Panc1 (cell line): ENCODE data around the gene COL16A1. TPM values are rescaled to one million over a fixed set of nuclear protein-coding genes. Genes with fewer than 3 reads are reported as not detected.

Experiments
- ATAC-seq: fragments of 200-7000 bp; cut with Tn5 transposase; 2 replicates; pipeline ENCODE4 v1.9.1; 2020; ENCODE audit warnings: mild to moderate bottlenecking, moderate library complexity
- Bru-seq: library from RNA; stranded (reverse); fragments of 400-500 nt; gene quantifications from one replicate; lab custom pipeline; 2021; lab: Mats Ljungman, UMichigan
- BruChase-seq, 2 experiments: library from RNA; stranded (reverse); fragments of 400-500 nt; gene quantifications; one replicate each; lab custom pipeline; 2021; lab: Mats Ljungman, UMichigan
- BruUV-seq: library from RNA; stranded (reverse); fragments of 400-500 nt; replicated peaks from 2 replicates; lab custom pipeline; 2021; lab: Mats Ljungman, UMichigan
- CTCF ChIA-PET: fragments of 300-600 bp; sonication (Branson Sonifier 250); formaldehyde crosslinking; loops from one replicate; lab custom pipeline; 2022; ENCODE audit warnings: antibody characterized with exemption; lab: Charles Lee
- POLR2A ChIA-PET: fragments of 300-600 bp; sonication (Branson Sonifier 250); formaldehyde crosslinking; loops from one replicate; lab custom pipeline; 2022; ENCODE audit warnings: antibody characterized with exemption; lab: Charles Lee
- DNase-seq: peaks from one replicate; pipeline ENCODE4 v3.0.0-alpha.2; 2010; ENCODE audit warnings: low read depth, low spot score
- H3K27ac ChIP-seq: 2 replicates; pipeline ENCODE4 v1.5.1; 2011; ENCODE audit warnings: mild to moderate bottlenecking, low read length, inconsistent platforms
- H3K27me3 ChIP-seq: fragments of 200-500 bp; sonication (Bioruptor generic); 2 replicates; pipeline ENCODE4 v1.6.0; 2014; ENCODE audit warnings: low read length, inconsistent platforms; ENCODE audit not compliant: control insufficient read depth, insufficient read depth
- H3K36me3 ChIP-seq: fragments of 200-500 bp; sonication (Bioruptor generic); 2 replicates; pipeline ENCODE4 v1.5.1; 2014; ENCODE audit warnings: inconsistent platforms, mild to moderate bottlenecking, low read length, moderate library complexity; ENCODE audit not compliant: control insufficient read depth, insufficient read depth
- H3K4me1 ChIP-seq: 2 replicates; pipeline ENCODE4 v1.5.1; 2011; ENCODE audit warnings: inconsistent platforms, mild to moderate bottlenecking, low read length, moderate library complexity; ENCODE audit not compliant: control insufficient read depth, insufficient read depth
- H3K4me3 ChIP-seq, 2 experiments: 2 replicates each; pipeline ENCODE4 v1.5.1; 2011 to 2012; ENCODE audit warnings: low read depth in 2 of 2, low read length in 2 of 2, mild to moderate bottlenecking in 2 of 2, inconsistent platforms in 1 of 2, moderate library complexity in 1 of 2
- H3K9me3 ChIP-seq: fragments of 200-500 bp; sonication (Bioruptor generic); 2 replicates; pipeline ENCODE4 v1.5.1; 2014; ENCODE audit warnings: low read depth, mild to moderate bottlenecking, inconsistent platforms, low read length, moderate library complexity; ENCODE audit not compliant: control insufficient read depth, insufficient read depth
- CTCF ChIP-seq: fragments of 450-650 bp; IDR thresholded peaks from 2 replicates; pipeline ENCODE4 v1.5.1; 2017; ENCODE audit warnings: mild to moderate bottlenecking
- POLR2AphosphoS5 ChIP-seq: IDR thresholded peaks from 2 replicates; pipeline ENCODE4 v1.6.1; 2012; ENCODE audit warnings: mild to moderate bottlenecking, low read depth, low read length, moderate library complexity
- REST ChIP-seq, 2 experiments: IDR thresholded peaks; 2 replicates each; pipeline ENCODE4 v1.6.1; 2011 to 2012; ENCODE audit warnings: low read depth in 2 of 2, control low read depth in 1 of 2, low read length in 1 of 2, mild to moderate bottlenecking in 1 of 2, moderate library complexity in 1 of 2; ENCODE audit not compliant: insufficient read depth in 1 of 2
- SIN3A ChIP-seq: IDR thresholded peaks from 2 replicates; pipeline ENCODE4 v1.6.1; 2012; ENCODE audit warnings: low read depth, mild to moderate bottlenecking, low read length, moderate library complexity, borderline replicate concordance; ENCODE audit not compliant: insufficient read depth
- TCF7L2 ChIP-seq: IDR thresholded peaks from 2 replicates; pipeline ENCODE4 v1.6.1; 2011; ENCODE audit warnings: mild to moderate bottlenecking, low read depth, low read length, inconsistent platforms
- in situ Hi-C: cut with HindIII; loops from 2 replicates; pipeline ENCODE4 v1.10.0; 2016; ENCODE audit warnings: low sequenced_read_pairs, low pct_unique_long_range_greater_than_20kb
- intact Hi-C: fragments of 100-400 bp; cut with micrococcal nuclease; formaldehyde crosslinking; loops from one replicate; pipeline ENCODE4 v1.10.0; 2022; ENCODE audit not compliant: unreplicated experiment
- long read RNA-seq: library from polyadenylated mRNA; unstranded; transcript quantifications from one replicate; pipeline ENCODE4 v2.0.0, GENCODE V29; 2021; ENCODE audit not compliant: unreplicated experiment
- polyA plus RNA-seq: library from polyadenylated mRNA; unstranded; fragments of >200 nt; gene quantifications from one replicate; pipeline ENCODE4 v1.2.1, GENCODE V29; 2012; ENCODE audit warnings: missing spikeins; ENCODE audit not compliant: insufficient read length
- total RNA-seq: library from RNA; stranded (reverse); gene quantifications from one replicate; pipeline ENCODE4 v1.2.1, GENCODE V29; 2021; ENCODE audit not compliant: unreplicated experiment

Gene COL16A1
- total RNA-seq (7.6 TPM), Bru-seq, nascent RNA (percentile 31 among the genes with signal in this experiment), BruChase-seq, experiment 1, labeled RNA remaining after a 2-hour chase (percentile 35 among the genes with signal in this experiment), BruChase-seq, experiment 2, labeled RNA remaining after a 6-hour chase (percentile 39 among the genes with signal in this experiment)
- 3.5 TPM for polyA plus RNA-seq
- long read RNA-seq, partial matches to known transcripts: 5 of 11 reads
- long read RNA-seq, other reads (novel, unspliced or antisense): 6 of 11 reads

- no peak for DNase-seq
- CTCF ChIA-PET: interaction anchor here (1.8 kb wide), 1 partner anchor 12 kb away, joined by 7 read pairs; no protein-coding TSS in a partner anchor
- H3K27ac ChIP-seq: peak within 1 kb of the TSS; percentile 78
- H3K27me3 ChIP-seq: no peaks in the 10 kb centered on the region
- POLR2A ChIA-PET: no interaction called here
- H3K9me3 ChIP-seq: no peaks in the 10 kb centered on the region
- H3K4me1 ChIP-seq: peaks cover 52% of the 10 kb centered on the region
- no TSS peak for BruUV-seq
- no peak for ATAC-seq
- in situ Hi-C loops (no loop called here), intact Hi-C loops (loop anchor here (5.0 kb wide), 1 partner anchor 41 kb away; no protein-coding TSS in a partner anchor)
- peak within 1 kb of the TSS; percentile 2 to 8; a peak in 1 of 4 replicates for H3K4me3 ChIP-seq
- TF ChIP-seq REST (IDR thresholded peaks at IDR 0.05; ENCODE audit: insufficient read depth in 1 of 2, low read depth in 2 of 2, low read length in 1 of 2) (no peak), CTCF (no peak), TCF7L2 (no peak), SIN3A (no peak), POLR2AphosphoS5 (no peak)
- no peaks in the 10 kb centered on the region for H3K36me3 ChIP-seq
Measured at GRCh38 chr1:31703431-31704270, at the start of gene COL16A1. COL16A1 (minus strand) TSS chr1:31704017; CDS start chr1:31702193, 1,824 bp downstream.

GRCh38 chr1:31752952-31753475, 49.2 kb upstream of the COL16A1 start:
- ChIA-PET POLR2A (no interaction called here), CTCF (no interaction called here)
- no TSS peak for BruUV-seq
- ATAC-seq (no peak), DNase-seq (no peak)
- Histone ChIP-seq H3K4me3 (no peak overlapping the region), H3K36me3 (no peaks in the 10 kb centered on the region), H3K9me3 (no peaks in the 10 kb centered on the region), H3K4me1 (peaks cover 30% of the 10 kb centered on the region), H3K27ac (no peak overlapping the region), H3K27me3 (no peaks in the 10 kb centered on the region)
- intact Hi-C loops: no loop called here
- TF ChIP-seq TCF7L2 (no peak), REST (IDR thresholded peaks at IDR 0.05; ENCODE audit: insufficient read depth in 1 of 2, low read depth in 2 of 2, low read length in 1 of 2) (no peak), POLR2AphosphoS5 (no peak), SIN3A (no peak), CTCF (no peak)
- in situ Hi-C loops: no loop called here
